HG03060 (cell line): ENCODE results near the gene HORMAD2.

Experiments
- ATAC-seq: cut with Tn5 transposase; IDR thresholded peaks from one replicate; pipeline ENCODE4 v1.9.1; 2021; ENCODE audit warnings: low read depth, moderate number of reproducible peaks; ENCODE audit not compliant: unreplicated experiment

The HORMAD2 gene, protein sequence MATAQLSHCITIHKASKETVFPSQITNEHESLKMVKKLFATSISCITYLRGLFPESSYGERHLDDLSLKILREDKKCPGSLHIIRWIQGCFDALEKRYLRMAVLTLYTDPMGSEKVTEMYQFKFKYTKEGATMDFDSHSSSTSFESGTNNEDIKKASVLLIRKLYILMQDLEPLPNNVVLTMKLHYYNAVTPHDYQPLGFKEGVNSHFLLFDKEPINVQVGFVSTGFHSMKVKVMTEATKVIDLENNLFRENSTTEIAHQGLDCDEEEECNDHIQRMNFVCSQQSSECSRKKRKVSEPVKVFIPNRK

DNA sequence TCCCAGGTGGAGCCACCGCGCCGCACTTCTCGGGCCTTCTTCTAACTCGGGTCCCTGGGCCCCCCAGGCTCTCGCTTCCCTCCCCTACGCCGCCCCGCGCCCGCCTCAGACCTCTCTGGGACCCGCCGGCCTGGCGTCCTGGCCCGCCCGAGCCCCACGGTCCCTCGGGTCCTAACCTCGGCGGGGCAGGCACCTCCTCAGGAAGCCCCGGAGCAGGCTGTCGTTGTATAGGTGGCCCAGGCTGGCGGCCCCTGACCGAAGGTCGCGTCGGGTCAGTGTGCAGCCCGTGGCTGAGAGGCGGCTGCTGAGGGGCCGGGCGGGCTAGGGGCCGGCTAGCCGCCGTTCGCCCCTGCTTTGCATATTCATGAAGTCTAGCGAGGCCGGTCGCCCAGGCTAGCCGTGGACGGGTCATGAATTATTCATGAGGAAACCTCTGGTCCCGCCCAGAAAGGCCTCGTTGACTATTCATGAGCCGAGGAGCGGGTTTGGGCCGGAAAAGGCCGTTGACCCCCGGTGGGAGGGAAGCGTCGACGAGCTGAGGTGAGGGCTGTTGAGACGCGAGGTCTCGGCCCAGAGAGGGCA, at the start of gene HORMAD2:
Gene HORMAD2 (plus strand): TSS at position 513 of the 582 bp plus-strand sequence. CDS start 13,489 bp downstream, outside the sequence.
- ATAC-seq = no peak

DNA sequence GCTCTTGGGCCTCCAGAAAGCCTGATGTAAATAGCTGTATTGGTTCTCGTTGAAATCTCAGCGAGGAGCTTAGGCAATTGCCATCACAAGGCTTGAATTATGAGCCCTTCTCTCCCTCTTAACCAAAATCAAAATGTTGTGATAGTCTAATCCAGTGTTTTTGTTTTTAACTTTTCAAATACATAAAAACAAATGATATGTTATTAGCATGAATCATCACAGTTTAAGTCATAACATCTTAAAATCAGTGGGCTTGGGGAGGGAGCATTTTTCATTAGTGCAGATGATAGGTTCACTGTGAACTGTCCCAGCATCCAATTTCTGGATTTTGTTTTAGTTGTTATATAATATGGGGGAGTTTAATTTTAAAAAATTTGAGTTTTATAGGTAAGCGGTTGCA, 48.9 kb upstream of the HORMAD2 start:
- no peak for ATAC-seq

DNA sequence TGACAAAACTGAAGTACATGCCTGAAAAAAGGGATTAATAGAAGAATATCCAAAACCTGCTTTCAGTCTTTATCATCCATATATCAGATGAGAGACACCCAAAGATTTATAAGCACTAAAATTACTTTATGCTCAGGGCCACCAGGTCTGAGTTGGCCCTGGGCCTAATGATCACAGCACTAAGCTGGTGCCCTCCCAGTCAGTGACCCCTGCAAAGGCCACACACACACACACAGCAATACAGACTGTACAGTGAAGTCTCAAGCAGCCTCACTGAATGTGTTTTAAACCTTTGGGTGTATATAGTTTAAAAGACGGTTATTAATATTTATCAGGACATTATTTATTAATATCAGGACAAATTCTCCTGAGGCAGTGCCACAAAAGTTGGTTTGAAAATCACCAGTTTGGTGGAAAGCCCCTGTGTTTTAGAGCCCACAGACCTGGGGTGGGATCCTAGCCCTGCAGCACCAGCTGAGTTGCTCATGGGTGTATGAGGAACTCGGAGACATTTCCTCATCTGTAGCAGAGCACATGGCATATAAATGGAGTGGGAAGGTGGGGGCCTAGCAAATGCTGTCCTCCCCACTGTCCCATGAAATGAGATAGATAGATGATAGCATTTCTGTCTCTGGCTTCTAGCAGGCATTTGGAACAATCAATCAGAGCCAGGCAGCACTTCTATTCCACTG, 48.4 kb upstream of the HORMAD2 start:
- no peak for ATAC-seq

DNA sequence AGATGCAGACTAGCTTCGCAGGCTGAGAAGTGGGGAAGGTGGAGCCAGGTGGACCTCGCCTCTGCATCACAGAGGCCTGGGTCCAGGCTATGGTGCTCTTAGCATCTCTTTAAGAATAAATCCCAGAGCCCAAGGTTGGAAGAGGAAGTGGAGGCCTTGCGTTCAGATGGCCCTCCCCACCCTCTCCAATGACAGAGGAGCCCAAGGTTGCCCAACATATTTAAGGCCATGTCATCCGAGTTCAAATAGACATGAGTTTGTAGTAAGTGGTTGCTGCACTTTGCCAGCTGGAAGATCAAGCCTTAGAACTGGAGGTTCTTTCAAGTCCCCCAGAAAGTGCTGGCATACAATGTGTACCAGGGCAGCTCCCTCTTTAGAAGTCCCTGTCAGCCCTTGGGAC, 47.1 kb upstream of the HORMAD2 start:
- ATAC-seq = no peak

DNA sequence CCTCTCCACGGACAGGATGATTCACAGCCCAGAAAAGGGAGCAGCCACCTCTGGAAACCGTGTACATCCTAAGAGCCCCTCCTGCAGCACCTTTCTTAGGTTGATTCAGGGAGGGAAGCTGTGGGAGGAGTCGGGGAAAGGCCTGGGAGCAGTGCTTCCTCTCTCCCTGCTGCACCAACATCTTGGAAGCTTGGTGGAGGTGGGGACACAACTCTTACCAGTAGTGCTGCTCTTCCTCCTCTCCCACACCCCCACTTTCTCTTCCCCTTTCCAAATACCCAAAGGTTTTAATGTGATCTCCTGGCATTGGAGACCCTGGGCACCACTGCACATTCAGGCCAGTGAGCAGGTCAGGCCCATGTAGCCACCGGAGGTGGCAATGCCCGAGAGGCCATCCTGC, 46.4 kb upstream of the HORMAD2 start:
- no peak for ATAC-seq

DNA sequence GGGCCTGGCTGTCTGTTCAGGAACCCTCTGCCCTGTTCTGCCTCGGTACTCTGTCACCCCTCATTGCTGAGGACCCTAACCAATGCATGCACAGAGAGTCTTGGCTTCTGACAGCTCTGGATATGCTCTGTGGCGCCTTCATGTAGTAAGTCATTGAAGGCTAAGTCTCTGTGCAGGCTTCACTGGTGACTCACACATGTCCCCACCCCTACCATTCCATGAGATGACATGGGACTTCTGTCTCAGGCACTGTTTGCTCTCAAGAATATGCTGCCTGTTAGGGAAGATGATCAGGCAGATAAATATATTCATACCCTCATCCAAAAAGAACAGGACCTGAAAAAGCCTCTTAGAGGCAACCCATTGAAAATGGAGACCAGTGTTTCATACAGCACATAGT, 43.6 kb upstream of the HORMAD2 start:
- ATAC-seq = no peak

DNA sequence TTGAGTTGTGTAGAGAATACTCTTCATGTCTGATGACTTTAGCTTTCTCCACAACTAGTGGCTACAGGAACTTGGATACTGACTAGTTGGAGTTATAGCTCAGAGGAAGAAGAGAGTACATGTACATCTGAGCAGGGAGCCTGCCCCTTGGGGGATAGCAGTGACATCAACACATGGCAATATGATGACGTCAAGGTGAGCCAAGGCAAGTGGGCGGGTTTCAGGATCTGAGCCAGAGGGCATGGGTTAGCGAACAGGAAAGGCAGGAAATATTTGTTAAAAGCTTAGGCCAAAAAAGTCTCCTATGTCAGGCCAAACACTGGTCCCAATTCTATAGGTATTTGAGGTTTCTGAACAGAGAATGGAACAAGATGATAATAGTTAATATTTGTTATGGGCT, 42.0 kb upstream of the HORMAD2 start:
- no peak for ATAC-seq

DNA sequence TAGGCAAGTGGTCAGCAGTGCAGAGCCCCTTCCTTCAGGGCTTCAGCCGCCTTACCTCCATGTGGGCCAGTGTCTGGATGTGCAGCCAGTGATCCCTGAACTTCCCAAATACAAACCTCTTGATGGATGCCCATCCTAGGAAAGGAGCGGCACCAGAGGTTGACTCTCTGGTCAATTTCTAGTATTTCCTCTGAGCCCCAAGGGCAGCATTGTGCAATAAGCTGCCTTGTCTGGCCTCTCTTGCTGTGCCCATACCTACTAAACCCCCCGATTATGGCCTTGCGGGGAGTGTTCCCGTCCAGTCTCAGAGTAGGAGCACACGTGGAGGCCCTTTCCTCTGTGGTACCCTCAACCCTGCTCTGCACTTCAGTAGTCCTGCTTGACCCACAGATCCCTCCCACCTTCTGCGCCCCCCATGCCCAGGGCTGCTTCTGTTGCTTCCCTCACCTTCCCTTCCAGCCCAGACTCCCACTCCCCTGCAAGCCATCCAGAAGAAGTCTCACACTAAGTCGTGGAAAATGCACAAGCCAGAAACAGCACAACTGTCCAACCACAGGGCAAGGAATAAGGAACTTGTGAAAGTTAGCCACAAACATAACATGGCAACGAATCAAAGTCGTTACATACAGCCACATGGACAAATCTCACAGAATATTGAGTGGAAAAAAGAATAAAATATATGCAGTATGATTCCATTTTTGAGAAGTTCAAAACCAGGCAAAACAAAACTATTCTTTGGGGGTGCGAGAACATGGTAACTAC, 39.6 kb upstream of the HORMAD2 start:
- no peak for ATAC-seq

DNA sequence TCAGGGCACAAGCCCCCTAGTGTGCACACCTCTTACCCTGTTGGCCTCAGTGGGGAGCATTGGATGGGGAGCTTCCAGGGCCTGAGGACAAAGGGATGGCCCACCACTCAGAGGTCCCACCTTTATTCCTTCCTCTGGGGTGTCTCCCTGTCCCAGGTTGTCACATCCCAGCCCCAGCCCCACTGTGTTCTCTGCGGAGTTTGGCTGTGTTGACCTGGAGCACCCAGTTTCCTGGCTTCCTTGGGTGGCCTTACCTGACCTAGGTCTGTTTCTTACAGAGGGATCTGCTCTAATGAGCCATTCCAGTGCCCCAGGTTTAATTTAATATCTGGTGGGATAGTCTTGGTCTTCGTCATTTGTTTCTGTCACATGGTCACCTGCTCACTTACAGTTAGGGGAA, 38.8 kb upstream of the HORMAD2 start:
- ATAC-seq = no peak

DNA sequence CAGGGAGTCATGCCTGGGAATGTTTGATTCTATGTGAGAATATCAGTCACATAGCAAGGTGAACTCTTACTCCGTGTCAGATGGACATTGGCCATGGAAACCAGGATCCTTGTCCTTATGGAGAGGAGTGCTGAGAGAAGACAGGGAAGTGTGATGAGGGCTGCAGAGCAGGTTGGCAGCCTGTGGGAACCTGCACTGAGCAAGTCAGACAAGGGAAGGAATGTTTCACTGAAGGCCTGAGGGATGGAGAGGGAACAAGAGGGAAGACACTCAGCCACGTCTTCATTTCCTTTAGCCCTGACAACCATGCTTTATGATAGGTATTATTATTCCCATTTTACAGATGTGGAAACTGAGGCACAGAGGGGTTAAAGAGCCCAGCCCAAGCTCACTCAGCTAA, 38.4 kb upstream of the HORMAD2 start:
- no peak for ATAC-seq

DNA sequence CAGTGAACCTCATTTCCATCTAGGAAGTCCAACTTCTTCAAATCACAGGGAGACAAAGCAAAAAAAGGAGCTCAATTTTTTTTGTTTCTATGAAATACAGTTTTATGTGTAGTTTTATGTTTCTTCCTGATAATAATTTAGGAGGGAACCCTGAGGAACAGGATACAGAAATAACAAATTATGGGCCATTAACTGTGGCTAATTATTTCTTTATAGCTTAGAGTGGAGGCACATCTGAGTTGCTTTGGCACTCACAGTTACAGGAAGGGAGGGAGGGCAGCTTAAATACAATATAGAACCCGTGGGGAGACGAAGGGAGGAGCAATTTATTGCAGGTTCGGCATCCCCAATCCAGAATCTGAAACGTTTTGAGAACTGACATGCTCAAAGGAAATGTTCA, 37.1 kb upstream of the HORMAD2 start:
- no peak for ATAC-seq

DNA sequence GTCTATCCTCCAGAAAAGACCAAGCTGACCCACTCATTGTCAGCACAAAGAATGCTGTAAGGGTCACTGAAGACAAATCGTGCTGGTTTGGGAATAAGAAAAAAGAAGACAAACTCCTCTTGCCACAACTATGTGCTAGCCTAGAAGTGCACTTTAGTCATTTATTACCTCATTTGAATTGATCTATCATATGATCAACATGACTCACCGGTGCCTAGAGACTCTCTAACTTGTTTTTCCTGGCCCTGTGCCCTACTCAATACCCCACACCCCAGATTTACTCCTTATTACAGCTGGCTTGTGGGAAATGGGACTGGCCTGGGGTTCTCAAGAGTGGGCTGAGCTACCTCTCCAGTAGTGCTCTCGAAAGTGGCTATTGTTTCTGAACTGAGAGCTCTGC, 35.9 kb upstream of the HORMAD2 start:
- ATAC-seq = no peak

DNA sequence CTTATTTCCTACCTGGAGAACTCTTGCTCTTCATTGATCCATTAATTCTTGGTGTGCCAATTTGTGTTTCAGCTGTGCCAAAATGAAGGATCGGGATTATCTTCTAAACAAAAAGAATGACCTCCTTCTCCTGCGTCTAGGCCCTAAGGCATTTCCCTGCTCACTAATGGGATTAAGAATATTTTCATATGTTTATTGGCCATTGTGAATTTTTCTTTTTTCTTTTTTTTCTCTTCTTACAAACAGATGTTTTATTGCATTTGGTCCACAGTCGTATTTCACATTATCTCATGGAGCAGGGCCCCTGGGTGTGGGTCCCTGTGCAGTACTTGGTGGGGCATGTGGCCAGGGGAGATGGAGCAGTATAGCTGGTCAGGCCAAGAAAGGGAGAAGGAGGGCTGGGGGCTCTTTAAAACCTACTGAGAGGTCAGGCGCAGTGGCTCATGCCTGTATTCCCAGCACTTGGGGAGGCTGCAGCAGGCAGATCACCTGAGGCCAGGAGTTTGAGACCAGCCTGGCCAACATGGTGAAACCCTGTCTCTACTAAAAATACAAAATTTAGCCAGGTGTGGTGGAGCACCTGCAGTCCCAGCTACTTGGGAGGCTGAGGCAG, 35.3 kb upstream of the HORMAD2 start:
- no peak for ATAC-seq

DNA sequence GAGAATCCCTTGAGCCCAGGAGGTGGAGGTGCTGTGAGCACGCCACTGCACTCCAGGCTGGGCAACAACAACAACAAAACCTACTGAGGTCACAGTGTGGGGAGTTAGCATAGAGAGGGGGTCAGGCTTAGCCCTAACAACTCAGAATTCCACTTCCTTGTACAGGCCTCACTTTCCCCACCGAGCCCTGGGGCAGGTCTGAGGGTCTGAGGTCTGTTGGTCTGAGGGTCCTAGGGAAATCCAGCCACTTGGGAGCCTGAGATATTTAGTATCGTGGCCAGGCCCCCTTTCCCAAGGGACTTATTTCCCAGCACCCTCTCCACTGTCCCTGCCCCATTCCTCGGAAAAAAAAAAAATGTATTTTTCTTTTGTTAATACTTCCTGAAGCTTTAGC, 34.8 kb upstream of the HORMAD2 start:
- ATAC-seq = no peak

DNA sequence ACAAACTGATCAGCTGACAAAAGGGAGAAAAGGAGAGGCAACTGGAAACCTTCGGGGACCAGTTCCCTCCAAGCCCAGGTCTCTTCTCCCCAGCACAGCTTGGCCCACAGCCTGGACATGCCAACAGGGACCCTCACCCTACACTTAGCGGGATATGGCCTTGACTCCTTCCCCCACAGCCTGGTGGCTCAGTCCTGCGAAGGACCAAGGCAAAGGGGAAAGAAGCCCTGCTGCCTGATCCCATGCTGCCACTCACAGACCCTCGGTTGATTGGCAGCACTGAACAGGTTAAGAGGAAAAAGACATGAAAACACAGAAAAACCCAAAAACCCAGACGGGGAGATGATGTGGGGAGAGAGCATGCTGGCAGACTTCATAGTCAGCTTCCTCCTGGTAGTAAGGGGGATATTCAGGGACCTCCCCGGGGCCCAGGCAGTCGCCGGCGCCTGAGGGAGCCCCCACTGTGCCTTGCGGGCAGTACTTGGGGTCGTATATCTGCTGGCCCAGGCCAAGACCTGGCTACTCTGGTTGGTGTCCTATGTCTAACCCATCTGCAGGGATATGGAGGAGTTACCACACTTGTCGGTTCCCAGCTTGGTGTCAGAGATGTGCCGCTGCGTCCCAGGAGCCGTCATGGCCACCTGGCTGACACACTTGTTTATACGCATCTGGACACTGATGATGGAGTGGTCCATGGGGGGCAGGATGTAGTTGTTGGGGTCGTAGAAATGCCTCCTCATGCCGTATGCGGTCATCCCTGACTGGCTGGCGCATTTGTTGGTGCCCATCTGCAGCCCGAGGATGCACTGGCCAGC, 34.2 kb upstream of the HORMAD2 start:
- no peak for ATAC-seq

DNA sequence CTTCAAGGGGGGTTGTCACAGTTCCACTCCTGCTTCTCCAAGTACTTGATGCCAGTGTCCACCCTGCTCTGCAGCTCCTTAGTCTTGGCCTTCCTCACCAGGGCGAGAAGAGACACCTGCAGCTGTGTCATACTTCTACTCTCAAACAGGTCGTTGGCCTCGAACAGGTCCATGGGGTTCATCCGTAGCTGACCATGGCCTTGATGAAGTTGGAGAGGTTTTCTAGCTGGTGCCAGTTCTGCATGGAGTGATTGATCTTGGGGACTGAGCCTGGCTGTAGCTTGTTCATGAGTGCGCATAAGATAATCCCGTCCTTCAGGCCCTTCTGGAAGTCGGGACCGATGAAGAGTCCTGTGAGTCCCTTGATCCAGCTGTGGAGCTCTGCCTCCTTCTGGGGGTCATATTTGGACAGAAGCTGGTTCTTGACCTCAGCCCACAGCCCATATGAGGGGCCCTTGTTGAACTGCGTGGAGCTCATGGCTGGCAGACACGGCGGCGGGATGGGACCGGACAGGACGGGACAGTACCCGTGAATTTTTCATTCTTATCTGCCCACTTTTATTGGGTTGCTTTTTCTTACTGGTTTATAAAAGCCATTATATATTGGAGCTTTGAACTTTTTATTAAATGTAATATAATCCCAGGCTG, 33.4 kb upstream of the HORMAD2 start:
- ATAC-seq = no peak

DNA sequence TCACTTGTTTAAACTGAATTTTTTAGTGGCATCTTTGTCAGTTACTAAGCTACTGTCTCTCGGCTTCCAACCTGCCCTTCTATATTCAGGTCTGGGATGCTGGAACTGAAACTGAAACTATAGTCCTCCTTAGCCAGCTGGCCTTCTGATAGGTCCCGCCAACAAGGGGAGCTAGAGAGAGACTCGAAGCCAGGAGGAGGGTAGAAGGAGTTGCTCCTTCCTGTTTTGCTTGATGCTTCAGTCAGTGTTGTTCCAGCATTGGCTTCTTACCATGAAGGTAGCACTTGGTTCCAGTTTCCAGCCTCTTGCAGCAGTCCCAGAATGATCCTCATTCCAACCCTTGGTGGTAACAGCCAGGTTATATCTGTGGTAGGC, 32.9 kb upstream of the HORMAD2 start:
- no peak for ATAC-seq

DNA sequence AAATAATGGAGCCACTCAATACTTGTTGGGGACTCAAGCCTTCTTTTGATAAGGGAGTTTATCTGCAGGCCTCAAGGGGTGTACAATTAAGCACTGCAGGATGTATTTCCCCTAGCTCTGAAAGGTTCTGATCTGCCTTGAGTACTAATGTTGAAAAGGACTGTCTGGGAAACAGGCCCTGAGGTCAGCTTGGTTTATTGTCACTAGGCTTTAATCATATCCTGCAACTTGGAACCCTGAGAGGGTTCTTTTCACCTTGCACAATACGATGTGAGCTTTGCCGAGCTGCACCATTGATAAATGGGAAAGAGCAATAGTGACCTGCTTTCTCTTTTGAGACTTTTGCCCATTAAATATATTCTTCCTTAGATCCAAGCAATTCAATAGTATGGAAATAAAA, 31.6 kb upstream of the HORMAD2 start:
- ATAC-seq = no peak

DNA sequence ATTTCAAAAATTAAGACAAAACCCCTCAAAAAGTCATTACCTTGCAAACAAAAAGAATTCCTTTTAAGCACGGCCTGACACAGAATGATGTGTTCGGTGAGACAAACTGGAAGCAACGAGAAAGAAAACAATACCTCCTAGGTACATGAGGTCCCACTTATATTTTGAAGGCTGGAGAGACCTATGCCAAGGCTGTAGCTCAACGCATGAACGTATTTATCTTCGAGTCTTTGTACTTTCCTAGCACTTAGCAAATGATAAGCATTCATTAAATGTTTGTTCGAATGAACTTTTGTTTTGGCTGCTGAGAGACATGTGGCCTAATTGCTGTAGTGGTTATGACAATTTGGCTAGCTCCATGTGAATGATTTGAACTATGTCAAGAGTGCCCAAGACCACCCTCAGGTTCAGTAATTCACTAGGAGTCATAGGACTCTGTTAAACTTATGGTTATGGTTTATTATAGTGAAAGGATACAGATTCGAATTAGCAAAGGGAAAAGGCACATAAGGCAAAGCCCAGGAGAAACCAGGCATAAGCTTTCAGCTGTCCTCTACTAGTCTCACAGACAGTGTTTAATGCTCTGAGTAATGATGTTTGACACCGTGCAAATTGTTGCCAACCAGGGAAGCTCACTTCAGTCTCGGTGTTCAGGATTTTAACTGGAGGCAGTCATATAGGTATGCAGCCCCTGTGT, 26.0 kb upstream of the HORMAD2 start:
- no peak for ATAC-seq
